ENCODE data around the gene LILRB1. TPM values are rescaled to one million over a fixed set of nuclear protein-coding genes. Genes with fewer than 3 reads are reported as not detected.
A peak's percentile ranks its signal among the peaks of the same experiment; 100 is the strongest.

Gene LILRB1
- total and polyA plus RNA-seq, 2 of the 13 experiments (the other 11 are each of a cell fraction or from before 2014, with no cell fraction given): not detected

DNA sequence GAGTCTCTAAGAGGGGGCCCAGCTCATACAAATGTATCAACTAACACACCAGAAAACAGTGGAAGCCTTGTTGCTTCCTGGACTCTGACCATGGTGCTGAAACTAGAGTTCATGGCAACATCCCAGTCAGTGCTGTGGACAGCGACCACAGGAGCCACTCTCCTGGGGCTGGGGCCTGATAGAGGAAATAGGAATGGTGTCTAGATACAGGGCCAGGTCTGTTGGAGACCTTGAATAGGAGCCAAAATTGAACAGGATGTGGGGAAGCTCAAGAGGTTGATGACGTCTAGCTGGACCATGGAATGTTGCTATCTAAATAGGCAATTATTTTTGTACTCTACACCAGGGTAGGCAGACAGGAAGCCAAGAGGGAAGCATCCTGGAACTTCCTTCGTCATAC lies 54.2 kb downstream of the LILRB1 start (continued):
- TF ChIP-seq, protein P1, sequence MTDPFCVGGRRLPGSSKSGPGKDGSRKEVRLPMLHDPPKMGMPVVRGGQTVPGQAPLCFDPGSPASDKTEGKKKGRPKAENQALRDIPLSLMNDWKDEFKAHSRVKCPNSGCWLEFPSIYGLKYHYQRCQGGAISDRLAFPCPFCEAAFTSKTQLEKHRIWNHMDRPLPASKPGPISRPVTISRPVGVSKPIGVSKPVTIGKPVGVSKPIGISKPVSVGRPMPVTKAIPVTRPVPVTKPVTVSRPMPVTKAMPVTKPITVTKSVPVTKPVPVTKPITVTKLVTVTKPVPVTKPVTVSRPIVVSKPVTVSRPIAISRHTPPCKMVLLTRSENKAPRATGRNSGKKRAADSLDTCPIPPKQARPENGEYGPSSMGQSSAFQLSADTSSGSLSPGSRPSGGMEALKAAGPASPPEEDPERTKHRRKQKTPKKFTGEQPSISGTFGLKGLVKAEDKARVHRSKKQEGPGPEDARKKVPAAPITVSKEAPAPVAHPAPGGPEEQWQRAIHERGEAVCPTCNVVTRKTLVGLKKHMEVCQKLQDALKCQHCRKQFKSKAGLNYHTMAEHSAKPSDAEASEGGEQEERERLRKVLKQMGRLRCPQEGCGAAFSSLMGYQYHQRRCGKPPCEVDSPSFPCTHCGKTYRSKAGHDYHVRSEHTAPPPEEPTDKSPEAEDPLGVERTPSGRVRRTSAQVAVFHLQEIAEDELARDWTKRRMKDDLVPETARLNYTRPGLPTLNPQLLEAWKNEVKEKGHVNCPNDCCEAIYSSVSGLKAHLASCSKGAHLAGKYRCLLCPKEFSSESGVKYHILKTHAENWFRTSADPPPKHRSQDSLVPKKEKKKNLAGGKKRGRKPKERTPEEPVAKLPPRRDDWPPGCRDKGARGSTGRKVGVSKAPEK (CRISPR knock-in tag; IDR thresholded peaks at IDR 0.05; ENCODE audit: borderline replicate concordance): no peak
- TF ChIP-seq, protein P2, sequence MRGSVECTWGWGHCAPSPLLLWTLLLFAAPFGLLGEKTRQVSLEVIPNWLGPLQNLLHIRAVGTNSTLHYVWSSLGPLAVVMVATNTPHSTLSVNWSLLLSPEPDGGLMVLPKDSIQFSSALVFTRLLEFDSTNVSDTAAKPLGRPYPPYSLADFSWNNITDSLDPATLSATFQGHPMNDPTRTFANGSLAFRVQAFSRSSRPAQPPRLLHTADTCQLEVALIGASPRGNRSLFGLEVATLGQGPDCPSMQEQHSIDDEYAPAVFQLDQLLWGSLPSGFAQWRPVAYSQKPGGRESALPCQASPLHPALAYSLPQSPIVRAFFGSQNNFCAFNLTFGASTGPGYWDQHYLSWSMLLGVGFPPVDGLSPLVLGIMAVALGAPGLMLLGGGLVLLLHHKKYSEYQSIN (CRISPR knock-in tag; IDR thresholded peaks at IDR 0.05; ENCODE audit: borderline replicate concordance): 0 out of 2 replicates have a peak, but pooled peaks have one; percentile 50
- TF ChIP-seq ZNF205 (CRISPR knock-in tag; IDR thresholded peaks at IDR 0.05) (0 out of 2 replicates have a peak, but pooled peaks have one; percentile 28), SNRNP70 (IDR thresholded peaks at IDR 0.05; ENCODE audit: low read depth, low read length) (no peak), ZSCAN22 (CRISPR knock-in tag; IDR thresholded peaks at IDR 0.05) (no peak), XRCC5 (optimal IDR thresholded peaks at IDR 0.05; ENCODE audit: low read length) (no peak), KLF15 (CRISPR knock-in tag; IDR thresholded peaks at IDR 0.05; ENCODE audit: borderline replicate concordance) (peak; percentile 47; the same call in 1 of the 2 replicates), MEIS1 (CRISPR knock-in tag; IDR thresholded peaks at IDR 0.05; ENCODE audit: borderline replicate concordance) (no peak), MLLT10 (CRISPR knock-in tag; IDR thresholded peaks at IDR 0.05) (no peak), AHR (CRISPR knock-in tag; IDR thresholded peaks at IDR 0.05) (0 out of 2 replicates have a peak, but pooled peaks have one; percentile 60), ZNF10 (CRISPR knock-in tag; IDR thresholded peaks at IDR 0.05; ENCODE audit: borderline replicate concordance, low read depth) (no peak), MIER2 (CRISPR knock-in tag; IDR thresholded peaks at IDR 0.05) (peak; percentile 99)
- TF ChIP-seq, protein P3, sequence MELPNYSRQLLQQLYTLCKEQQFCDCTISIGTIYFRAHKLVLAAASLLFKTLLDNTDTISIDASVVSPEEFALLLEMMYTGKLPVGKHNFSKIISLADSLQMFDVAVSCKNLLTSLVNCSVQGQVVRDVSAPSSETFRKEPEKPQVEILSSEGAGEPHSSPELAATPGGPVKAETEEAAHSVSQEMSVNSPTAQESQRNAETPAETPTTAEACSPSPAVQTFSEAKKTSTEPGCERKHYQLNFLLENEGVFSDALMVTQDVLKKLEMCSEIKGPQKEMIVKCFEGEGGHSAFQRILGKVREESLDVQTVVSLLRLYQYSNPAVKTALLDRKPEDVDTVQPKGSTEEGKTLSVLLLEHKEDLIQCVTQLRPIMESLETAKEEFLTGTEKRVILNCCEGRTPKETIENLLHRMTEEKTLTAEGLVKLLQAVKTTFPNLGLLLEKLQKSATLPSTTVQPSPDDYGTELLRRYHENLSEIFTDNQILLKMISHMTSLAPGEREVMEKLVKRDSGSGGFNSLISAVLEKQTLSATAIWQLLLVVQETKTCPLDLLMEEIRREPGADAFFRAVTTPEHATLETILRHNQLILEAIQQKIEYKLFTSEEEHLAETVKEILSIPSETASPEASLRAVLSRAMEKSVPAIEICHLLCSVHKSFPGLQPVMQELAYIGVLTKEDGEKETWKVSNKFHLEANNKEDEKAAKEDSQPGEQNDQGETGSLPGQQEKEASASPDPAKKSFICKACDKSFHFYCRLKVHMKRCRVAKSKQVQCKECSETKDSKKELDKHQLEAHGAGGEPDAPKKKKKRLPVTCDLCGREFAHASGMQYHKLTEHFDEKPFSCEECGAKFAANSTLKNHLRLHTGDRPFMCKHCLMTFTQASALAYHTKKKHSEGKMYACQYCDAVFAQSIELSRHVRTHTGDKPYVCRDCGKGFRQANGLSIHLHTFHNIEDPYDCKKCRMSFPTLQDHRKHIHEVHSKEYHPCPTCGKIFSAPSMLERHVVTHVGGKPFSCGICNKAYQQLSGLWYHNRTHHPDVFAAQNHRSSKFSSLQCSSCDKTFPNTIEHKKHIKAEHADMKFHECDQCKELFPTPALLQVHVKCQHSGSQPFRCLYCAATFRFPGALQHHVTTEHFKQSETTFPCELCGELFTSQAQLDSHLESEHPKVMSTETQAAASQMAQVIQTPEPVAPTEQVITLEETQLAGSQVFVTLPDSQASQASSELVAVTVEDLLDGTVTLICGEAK (IDR thresholded peaks at IDR 0.05): no peak
- TF ChIP-seq, protein P3 (CRISPR knock-in tag; IDR thresholded peaks at IDR 0.05): no peak
- TF ChIP-seq, protein P4, sequence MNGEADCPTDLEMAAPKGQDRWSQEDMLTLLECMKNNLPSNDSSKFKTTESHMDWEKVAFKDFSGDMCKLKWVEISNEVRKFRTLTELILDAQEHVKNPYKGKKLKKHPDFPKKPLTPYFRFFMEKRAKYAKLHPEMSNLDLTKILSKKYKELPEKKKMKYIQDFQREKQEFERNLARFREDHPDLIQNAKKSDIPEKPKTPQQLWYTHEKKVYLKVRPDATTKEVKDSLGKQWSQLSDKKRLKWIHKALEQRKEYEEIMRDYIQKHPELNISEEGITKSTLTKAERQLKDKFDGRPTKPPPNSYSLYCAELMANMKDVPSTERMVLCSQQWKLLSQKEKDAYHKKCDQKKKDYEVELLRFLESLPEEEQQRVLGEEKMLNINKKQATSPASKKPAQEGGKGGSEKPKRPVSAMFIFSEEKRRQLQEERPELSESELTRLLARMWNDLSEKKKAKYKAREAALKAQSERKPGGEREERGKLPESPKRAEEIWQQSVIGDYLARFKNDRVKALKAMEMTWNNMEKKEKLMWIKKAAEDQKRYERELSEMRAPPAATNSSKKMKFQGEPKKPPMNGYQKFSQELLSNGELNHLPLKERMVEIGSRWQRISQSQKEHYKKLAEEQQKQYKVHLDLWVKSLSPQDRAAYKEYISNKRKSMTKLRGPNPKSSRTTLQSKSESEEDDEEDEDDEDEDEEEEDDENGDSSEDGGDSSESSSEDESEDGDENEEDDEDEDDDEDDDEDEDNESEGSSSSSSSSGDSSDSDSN (CRISPR knock-in tag; IDR thresholded peaks at IDR 0.05): no peak

Data from HepG2 (cell line).